Germinal center (tissue), 1 donor: ENCODE results near the gene USP2.

Experiments
- DNase-seq: peaks from one replicate; pipeline ENCODE4 v3.0.0; 2012; ENCODE audit warnings: mixed read lengths, low spot score

USP2 gene

DNA sequence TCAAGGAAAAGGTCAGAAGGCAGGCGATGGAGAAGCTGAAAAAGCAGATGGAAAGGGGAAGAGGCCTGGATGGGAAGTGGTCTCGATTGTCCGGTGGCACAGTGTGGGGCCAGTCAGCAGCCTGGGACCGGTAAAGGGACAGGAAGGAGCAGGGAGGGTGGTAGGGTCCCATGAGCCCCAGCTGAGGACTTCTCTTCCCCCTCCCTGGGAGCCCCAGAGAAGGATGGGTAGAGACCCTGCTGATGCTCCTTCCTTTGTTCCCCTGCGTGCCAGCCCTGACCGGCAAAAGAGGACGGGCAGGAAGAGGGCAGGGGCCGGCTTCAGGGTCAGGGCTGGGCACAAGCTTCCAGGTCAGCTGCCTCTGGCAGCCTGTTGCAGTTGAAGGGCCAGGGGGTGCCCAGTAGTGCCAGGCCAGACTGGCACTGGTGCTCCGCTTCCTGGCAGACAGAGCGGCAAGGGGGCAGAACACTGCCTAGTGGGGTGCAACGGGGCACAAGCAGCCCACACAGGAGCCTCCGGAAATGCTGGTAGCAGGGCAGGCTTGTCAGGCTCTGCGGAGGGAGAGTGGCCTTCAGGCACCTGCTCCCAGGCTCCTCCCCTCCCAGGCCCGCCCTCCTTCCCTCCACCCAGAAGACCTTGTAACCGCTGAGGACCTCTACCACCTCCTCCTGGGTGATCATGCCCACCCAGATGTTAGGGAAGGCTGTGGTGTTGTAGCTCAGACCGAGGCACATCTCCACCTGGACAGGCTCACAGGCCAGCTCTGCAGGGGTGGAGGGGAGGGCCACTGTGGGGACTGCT is 40.1 kb downstream of the USP2 start:
- DNase-seq, result no peak

DNA sequence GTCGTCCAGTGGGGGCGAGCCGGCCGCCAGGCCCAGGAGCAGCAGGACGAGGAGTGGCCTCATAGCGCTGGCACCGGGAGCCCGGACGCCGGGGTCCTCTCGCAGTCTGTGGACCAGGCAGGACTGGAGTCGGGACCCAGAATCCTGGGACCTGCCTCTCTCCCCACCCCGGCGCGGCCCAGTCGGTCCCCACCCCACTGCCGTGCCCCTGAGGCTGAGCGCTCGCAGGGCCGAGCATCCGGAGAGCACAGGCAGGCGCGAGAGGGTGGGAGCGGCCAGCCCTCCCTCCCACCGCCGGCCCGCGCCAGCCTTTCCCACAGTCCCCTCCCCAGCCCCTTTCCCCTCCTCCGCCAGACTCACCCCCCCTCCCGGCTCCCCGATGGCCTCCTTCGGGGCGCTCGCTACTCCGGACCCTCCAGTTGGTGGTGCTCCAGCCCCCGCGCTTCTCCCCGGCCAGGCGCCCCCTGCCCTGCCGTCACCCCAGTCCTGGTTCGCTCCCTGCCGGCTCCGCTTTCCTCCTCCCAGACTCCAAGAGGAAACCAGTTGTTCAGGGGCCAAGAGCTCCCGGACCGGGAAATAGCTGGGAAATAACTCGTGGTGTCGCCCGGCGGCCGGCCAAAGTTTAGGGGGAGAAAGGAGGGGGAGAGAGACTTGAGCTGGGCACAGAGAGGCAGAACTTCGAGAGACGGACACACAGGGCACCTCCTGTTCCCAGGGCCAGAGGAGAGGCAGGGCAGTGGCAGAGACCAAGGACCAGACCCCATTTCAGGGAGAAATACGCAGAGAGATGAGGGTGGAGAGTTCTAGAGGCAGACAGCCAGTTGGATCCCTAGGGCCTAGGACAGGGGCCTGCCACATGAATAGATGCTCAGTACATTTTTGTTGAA is 40.9 kb downstream of the USP2 start, which contains the start of gene C1QTNF5:
Gene C1QTNF5 (minus strand): TSS at position 549 of the 887 bp plus-strand sequence. CDS start 486 bp downstream, at position 63.
- DNase-seq, result no peak

DNA sequence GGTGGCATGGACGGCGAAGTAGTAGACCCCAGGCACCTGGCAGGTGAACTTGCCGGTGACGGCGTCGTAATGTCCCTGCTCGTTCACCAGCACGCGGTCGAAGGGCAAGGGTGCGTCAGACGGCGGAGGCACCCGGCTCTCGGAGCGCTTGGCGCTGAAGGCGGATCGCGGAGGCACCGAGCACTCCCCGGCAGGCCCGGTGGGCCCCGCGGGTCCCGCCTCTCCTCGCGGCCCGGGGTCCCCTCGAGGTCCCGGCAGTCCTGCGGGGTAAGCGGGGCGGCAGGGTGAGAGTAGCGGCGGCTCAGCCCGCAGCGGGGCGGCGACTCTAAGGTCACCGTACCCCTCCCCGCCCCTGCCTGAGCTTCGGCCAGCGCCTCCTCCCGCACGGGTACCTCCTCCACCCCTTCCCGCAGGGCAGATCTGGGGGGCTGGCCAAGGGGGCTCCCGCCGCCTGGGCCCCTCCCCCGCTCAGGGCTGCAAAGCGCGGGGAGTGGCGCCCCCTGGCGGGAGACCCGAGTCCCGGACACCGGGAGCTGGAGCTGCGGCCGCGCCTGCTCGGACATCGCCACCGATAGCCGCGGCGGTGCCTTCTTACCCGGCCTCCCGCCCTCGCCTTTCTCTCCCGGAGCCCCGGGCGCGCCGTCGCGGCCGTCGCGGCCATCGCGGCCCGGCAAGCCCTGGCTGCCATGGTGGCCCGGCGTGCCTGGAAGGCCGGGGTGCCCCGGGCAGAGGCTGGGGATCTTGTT is 41.7 kb downstream of the USP2 start:
- no peak for DNase-seq

DNA sequence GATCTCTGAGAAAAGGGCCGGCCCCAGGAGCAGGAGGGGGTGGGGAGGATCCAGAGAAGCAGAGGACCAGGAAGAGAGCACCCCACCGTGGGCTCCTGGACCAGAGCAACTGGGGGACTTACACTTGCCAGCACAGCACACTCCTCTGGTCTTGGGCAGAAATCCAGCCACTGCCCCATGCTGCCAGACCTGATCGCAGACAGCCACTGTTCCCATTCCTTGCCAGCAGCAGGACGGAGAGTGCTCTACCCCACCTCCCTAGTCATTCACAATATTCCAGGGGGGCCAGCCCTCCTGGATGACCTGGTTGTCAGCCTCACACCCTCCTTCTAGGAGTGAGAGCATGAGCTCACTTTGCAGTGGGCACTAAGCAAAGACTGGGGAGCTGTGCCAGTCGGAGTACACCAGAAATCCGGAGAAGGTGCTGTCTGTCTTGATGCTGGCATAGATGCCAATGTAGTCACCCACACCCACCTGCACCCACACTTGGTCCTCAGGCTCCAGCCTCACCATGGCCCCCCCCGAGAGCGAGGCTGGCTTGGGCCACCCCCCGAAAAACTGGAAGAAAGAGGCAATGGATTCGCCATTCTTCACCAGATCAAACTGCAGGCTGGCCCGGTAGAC is 42.4 kb downstream of the USP2 start:
- no peak for DNase-seq

DNA sequence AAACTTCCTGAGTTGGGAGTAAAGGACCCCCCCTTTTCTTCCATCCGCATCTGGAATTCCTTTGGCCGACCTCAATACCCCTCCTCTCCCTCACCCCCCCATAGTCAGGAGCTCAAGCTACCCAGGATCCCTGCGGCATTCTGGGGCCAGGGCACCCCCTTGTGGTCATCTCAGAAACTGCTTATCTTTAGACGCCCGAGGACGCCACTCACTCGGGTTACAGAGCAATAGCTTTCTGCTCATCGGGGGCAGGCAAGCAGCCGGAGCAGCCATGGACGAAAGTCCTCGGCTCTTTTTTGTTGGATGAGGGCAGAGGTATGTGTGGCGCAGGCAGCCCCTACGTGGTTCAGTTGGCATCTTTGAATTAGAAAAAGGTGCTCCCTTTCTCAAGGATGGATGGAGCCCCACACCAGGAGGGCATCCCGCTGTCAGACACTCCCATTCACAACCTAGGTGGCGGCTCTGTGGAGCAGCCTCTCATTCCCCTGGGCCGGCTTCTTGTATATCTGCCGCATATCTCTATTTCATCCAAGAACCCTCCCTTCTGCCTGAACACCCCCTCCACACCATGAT is 43.1 kb downstream of the USP2 start:
- DNase-seq, result peak; percentile 86

DNA sequence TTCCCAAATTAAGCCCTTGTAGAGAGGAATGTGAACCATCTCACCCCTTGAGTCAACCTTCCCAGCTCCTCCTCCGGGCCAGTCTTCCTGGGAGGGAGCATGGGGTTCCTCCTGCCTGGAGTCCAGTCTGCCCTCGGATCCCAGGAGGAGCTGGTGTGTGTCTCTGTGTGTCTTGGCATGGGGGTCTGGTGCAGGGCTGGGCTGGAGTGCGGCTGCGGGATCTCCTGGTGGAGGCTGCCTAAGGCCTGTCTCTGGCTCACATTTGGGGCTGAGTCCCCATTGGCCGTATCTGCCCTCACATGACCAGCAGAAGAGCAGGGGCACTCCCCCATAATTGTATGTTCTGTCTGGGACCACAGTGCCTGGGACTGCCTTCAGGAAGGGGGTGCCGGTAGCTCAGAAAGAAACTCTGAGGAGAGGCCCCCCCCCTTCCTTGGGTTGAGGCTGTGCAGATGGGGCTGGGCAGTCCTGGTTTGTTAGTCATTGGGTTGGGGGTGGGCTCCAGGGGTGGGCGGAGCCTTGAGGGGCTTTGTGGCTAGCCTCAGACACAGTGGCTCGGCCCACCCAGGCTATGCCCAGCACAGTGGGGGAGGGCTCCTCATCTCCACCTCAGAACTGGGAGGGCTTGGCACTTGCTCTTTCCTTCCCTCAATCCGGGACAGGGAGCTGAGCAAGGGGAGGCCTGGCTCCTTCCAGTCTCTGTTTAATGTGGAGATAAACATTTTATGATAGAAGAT is 43.7 kb downstream of the USP2 start:
- DNase-seq, result no peak

DNA sequence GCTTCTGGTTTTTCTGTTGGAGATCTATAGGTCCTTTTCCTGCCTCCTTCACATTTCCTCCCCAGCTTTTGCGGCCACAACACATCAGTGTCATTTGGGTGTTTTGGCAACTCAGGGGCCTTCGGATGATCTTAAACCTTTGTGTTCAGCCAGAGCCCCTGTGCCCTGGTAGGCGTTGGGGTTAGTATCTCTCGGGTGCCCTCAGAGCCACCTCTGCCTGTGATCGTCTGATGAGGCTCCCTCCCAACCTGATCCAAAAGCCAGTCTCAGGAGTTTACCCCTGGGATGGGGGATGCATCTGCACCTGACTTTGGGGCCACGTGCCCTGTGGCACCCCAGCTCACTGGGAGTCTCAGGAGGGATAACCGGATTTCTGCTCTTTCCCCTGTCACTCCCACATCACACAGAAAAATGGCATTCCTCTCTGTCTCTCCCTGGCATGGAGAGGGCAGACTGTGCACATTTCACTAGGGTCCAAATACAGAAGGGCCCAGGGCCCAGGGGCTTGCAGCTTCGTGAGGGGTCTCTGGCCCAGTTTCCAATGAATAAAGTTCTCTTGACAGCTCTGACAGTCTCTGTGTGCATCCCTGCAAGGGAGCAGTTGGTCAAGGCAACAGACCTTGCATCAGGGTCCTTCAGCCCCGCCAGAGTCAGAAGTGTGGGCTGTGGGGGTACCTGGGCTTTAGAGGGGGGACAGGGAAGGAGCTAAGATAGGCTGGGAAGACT is 44.6 kb downstream of the USP2 start:
- DNase-seq, result no peak

DNA sequence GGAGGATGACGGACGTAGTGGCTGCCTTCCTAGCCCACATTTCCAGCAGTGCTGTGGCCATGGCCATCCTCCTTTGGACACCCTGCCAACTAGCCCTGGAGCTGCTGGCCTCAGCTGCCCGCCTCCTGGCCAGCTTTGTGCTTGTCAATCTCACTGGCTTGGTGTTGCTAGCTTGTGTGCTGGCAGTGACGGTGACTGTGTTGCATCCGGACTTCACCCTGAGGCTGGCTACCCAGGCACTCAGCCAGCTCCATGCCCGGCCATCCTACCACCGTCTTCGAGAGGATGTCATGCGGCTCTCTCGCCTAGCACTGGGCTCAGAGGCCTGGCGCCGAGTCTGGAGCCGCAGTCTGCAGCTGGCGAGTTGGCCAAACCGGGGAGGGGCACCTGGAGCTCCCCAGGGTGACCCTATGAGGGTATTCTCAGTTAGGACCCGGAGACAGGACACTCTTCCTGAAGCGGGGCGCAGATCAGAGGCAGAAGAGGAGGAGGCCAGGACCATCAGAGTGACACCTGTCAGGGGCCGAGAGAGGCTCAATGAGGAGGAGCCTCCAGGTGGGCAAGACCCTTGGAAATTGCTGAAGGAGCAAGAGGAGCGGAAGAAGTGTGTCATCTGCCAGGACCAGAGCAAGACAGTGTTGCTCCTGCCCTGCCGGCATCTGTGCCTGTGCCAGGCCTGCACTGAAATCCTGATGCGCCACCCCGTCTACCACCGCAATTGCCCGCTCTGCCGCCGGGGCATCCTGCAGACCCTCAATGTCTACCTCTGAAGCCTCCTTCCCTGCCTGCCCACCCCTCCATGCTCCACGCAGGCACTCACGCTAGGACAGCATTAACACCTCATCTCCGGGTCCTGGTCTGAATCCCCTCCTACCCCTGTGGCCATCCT is 45.6 kb downstream of the USP2 start:
- no peak for DNase-seq

DNA sequence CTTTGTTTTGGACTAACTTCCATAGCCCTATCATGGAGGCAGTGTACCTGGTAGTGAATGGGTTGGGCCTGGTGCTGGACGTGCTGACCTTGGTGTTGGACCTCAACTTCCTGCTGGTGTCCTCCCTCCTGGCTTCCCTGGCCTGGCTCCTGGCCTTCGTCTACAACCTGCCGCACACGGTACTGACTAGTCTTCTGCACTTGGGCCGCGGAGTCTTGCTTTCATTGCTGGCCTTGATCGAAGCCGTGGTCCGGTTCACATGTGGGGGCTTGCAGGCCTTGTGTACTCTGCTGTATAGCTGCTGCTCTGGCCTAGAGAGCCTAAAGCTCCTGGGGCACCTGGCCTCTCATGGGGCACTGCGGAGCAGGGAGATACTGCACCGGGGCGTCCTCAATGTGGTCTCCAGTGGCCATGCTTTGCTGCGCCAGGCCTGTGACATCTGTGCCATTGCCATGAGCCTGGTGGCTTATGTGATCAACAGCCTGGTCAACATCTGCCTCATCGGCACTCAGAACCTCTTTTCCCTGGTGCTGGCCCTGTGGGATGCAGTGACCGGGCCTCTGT is 46.3 kb downstream of the USP2 start:
- no peak for DNase-seq

DNA sequence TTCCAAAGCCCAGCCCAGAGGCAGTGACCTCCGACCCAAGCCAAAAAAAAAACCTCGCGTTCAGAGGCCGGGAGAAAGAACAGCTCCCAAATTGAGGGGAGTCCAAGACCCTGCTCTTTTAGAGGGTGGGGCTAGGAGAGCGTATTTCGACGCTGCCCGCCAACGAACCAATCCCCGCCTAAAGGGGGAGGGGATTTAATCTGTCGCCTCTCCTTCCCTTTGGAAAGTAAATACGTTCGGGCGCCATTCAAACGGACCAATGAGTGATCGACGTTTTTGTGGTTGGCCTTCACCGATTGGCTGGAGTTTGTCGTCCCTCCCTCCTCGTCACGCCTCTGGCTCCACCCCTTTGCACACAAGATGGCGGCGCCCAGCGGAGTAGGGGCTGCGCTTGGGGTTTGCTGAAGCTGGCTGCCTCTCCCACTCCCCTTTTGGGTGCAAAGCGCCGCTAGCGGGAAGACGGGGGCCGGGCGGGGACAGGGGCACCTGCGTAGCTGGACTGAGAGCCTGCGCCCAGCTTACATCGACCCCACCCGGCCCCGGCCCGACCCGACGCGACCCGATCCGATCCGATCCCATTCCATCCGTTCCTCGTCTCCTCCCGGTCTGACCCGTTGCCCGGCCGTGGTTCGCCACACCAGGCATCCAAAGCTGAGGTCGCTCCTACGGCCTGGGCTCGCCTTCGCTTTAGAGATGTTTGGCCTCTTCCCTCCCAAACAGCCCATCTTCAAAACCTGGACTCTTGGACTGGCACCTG is 47.1 kb downstream of the USP2 start, which contains the start of gene RNF26:
Gene RNF26 (plus strand): TSS at position 354 of the 757 bp plus-strand sequence. CDS start 596 bp downstream, outside the sequence.
- DNase-seq, result peak; percentile 100

DNA sequence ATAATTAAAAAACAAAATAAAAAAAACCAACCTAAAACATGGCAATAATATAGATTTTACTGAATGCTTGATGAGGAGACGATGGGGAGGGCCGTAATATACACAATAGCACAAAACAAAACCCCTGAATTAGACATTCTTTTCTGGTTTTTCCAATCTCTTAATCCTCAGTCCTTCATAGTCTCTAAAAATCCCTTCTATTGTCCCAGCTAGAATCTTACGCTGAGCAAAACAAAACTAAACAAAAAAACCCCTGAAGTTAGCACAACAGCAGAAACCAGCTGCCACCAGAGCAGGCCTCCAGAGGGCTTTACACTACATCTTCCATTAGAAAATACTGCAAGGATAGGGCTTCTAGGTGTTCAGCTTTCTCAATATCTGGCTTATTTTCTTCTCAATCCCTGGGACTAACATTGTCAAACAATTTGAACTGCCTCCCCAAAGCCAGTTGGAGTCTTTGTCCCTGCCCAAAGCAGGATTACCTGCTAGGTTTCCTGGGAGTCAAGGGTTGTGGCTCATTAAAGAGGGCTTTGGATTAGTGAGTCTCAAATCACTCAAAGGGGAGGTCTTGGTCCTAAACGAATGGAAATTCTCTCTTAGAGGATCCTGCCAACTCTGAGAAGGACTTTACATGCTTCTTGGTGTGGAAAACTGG is 49.3 kb downstream of the USP2 start:
- DNase-seq, result no peak

DNA sequence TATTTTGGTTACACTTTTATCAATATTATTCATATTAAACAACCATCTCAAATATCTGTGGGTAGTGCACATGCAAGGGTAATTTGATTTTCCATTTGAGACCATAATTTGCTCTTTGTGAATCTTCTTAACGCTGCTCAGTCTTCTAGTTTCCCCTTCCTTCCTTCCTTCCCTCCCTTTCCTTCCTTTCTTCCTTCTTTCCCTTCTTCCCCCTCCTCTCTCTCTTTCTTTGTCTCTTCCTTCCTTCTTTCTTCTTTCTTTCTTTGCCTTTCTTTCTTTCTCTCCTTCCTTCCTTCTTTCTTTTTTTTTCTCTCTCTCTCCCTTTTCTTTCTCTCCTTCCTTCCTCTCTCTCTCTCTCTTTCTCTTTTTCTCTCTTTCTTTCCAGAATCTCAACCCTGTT is 51.3 kb downstream of the USP2 start:
- DNase-seq, result no peak

DNA sequence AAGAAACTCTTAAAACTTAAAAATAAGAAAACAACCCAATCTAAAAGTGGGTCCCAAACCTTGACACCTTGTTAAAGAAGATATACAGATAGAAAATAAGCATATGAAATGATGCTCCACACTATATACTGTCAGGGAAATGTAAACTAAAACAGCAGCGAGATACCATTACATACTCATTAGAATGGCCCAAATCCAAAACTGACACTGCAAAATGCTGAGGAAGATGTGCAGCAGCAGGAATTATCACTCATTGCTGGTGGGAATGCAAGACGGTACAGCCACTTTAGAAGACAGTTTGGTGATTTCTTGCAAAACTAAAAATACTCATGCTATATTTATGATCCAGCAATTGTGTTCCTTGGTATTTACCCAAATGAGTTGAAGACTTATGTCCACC is 52.2 kb downstream of the USP2 start:
- no peak for DNase-seq

DNA sequence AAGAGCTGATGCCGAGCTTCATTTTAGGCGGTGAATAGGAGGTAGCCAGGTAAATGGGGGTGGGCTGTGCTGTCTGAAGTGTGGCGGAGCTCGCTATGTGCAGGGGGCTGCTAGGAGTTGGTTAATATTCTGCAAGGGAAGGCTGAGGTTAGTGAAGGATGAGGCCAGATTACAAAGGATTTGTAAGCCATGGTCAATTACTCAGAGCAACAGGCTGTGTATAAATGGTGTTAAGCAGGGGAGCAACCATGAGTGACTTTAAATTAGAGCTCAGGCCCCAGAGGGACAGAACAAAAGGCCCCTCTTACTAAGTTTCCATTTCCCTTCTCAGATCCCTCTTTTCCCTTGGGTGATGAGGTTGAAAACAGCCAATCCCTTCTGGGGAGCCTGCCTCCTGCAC is 57.3 kb downstream of the USP2 start:
- DNase-seq, result no peak

DNA sequence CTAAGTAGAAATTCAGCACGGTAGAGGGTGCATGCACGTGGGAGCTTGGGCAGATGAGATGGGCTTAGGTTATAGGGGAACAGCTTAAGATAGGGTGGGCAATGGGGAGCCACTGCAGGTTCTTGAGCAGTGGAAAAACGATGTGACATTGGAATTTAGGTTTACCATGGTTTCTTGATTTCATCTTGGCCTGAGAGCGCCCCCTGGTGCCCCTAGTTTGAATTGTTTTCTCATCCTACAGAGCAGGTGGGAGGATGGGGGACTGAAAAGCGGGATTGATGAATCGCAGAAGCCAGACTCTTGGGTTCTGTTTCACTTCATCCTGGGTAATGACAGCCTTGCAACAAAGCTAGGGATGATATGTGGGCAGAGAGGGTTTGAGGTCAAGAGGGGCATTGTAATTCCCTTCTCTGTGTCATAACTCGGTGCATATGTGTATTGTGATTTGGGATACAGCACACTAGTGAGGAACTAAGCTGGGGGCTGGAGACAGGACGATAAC is 57.9 kb downstream of the USP2 start:
- peak; percentile 64 for DNase-seq

DNA sequence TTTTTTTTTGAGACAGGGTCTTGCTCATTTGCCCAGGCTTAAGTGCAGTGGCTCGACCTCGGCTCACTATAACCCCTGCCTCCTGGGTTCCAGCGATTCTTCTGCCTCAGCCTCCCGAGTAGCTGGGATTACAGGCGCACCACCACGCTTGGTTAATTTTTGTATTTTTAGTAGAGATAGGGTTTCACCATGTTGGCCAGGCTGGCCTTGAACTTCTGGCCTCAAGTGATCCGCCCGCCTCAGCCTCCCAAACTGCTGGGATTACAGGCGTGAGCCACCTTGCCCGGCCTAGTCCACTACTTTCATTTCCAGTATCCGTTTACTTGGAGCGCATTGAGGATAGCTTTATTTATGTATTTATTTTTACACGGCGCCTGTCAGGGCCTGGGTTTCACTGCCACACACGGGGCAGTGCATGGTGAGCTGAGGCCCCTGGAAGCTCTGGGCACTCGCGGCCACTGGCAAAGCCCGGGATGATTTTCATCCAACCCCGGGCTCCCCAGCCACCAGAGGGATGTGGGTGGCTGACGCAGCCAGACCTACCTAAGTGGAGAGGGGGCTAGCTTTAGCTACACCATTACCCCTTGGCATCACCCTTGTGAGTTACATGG is 58.5 kb downstream of the USP2 start:
- no peak for DNase-seq

DNA sequence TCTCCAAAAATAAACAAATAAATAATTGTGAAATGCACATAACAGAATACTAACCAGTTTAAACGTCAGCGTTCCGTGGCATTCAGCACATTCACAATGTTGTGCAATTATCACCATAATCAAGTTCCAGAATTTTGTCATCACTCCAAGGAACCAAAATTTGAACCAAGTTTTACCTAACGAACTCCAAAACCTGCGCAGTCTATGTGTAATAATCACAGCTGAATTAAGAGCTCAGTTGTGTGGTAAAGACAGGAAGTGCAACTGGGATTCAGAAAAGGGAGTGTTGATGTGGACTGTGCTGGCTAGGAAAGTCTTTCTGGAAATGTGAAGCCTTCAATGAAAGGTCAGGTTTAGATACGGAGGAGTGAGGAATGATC is 59.1 kb downstream of the USP2 start:
- DNase-seq, result no peak
